AG04449 (cell line): ENCODE results near the gene UBE2V1.

Experiments used
- CTCF ChIA-PET: fragments of 350-600 bp; formaldehyde crosslinking; extraction: SDS; loops from one replicate; lab custom pipeline; 2021; ENCODE audit warnings: antibody characterized with exemption; lab: Yijun Ruan, JAX
- POLR2A ChIA-PET: fragments of 400-600, 350-600 bp; formaldehyde crosslinking; extraction: SDS; loops from one replicate; lab custom pipeline; 2020; ENCODE audit warnings: antibody characterized with exemption, inconsistent platforms; lab: Yijun Ruan, JAX
- DNase-seq: peaks from one replicate; pipeline ENCODE4 v3.0.0-alpha.2; 2010; ENCODE audit warnings: low read depth, low spot score
- H3K4me3 ChIP-seq: 2 replicates; pipeline ENCODE4 v1.5.1; 2011; ENCODE audit warnings: low read depth, mild to moderate bottlenecking, control low read depth, low read length
- CTCF ChIP-seq: IDR thresholded peaks from one replicate; pipeline ENCODE4 v1.5.1; 2011; ENCODE audit warnings: mild to moderate bottlenecking, moderate library complexity, low read length, control low read depth, inconsistent platforms; ENCODE audit not compliant: insufficient read depth; ENCODE audit errors: missing control alignments

UBE2V1 gene

GRCh38 chr20:50073500-50073899, 39.5 kb downstream of the UBE2V1 start:
- no peak overlapping the region for H3K4me3 ChIP-seq
- no peak for DNase-seq
- CTCF ChIA-PET = interaction anchor here (1.0 to 19.8 kb wide), 4 partner anchors 11 to 96 kb away, joined by 4 to 984 read pairs (median 80); partner anchors contain the start of gene SNAI1
- no peak for TF ChIP-seq CTCF
- POLR2A ChIA-PET = no interaction called here

- POLR2A ChIA-PET = interaction anchor here (0.6 to 1.6 kb wide), 6 partner anchors 87 to 101 kb away, joined by 3 to 23 read pairs (median 4); partner anchors contain the start of gene SNAI1
Observed at GRCh38 chr20:50071039-50071888, 41.7 kb downstream of the UBE2V1 start.

GRCh38 chr20:50070361-50070760, 42.6 kb downstream of the UBE2V1 start:
- ChIA-PET POLR2A (interaction anchor here (1.2 to 1.6 kb wide), 3 partner anchors 86 to 91 kb away, joined by 5 to 23 read pairs (median 8); partner anchors contain the start of gene SNAI1), CTCF (interaction anchor here (0.6 to 19.8 kb wide), 42 partner anchors 10 to 222 kb away, joined by 3 to 984 read pairs (median 7); partner anchors contain the start of genes SNAI1 and SPATA2)
- H3K4me3 ChIP-seq = no peak overlapping the region
- DNase-seq = no peak
- no peak for TF ChIP-seq CTCF

More at GRCh38 chr20:50071039-50071888, 41.7 kb downstream of the UBE2V1 start:
- peak overlapping the region; percentile 59 for H3K4me3 ChIP-seq
- CTCF ChIA-PET = interaction anchor here (0.6 to 19.8 kb wide), 82 partner anchors 9 to 461 kb away, joined by 3 to 984 read pairs (median 5); partner anchors contain the start of genes PEDS1, RNF114, SNAI1 and SPATA2
- no peak for DNase-seq
- TF ChIP-seq CTCF = peak; percentile 98

- POLR2A ChIA-PET = interaction anchor here (0.8 kb wide), 1 partner anchor 84 kb away, joined by 4 read pairs; no protein-coding TSS in a partner anchor
Observed at GRCh38 chr20:50068041-50068651, 44.8 kb downstream of the UBE2V1 start.

GRCh38 chr20:50067461-50067860, 45.5 kb downstream of the UBE2V1 start:
- ChIA-PET POLR2A (interaction anchor here (3.3 kb wide), 1 partner anchor 84 kb away, joined by 14 read pairs; the partner anchor contains the start of gene SNAI1), CTCF (interaction anchor here (11.0 to 19.8 kb wide), 2 partner anchors 17 to 83 kb away, joined by 157 to 984 read pairs; partner anchors contain the start of gene SNAI1)
- DNase-seq = no peak
- no peak overlapping the region for H3K4me3 ChIP-seq
- no peak for TF ChIP-seq CTCF

More at GRCh38 chr20:50068041-50068651, 44.8 kb downstream of the UBE2V1 start:
- CTCF ChIA-PET = interaction anchor here (1.8 to 19.8 kb wide), 3 partner anchors 12 to 84 kb away, joined by 4 to 984 read pairs (median 157); partner anchors contain the start of gene SNAI1
- H3K4me3 ChIP-seq = no peak overlapping the region
- no peak for DNase-seq
- no peak for TF ChIP-seq CTCF
